Right atrium auricular region (tissue), 2 donors: ENCODE measurements around the gene CD226. TPM values are rescaled to one million over a fixed set of nuclear protein-coding genes. Genes with fewer than 3 reads are reported as not detected.

Experiments
- DNase-seq: peaks from one replicate; pipeline ENCODE4 v3.0.0-alpha.2; 2019; ENCODE audit warnings: low spot score
- H3K27ac ChIP-seq, 2 donors: fragments of 200-600 bp; sonication (generic); 1 replicate in 1 of 2; 2 replicates in 1 of 2; pipeline ENCODE4 v1.5.1; 2016 to 2019
- H3K27me3 ChIP-seq, 2 donors: fragments of 200-600 bp; sonication (generic); one replicate each; pipeline versions ENCODE4 v1.5.1 to v1.6.0; 2017 to 2019
- H3K36me3 ChIP-seq: fragments of 200-600 bp; sonication (generic); one replicate; pipeline ENCODE4 v1.5.1; 2016
- H3K4me1 ChIP-seq, 2 donors: fragments of 200-600 bp; sonication (generic); one replicate each; pipeline versions ENCODE4 v1.5.1 to v1.6.0; 2017 to 2019
- H3K4me3 ChIP-seq, 2 donors: fragments of 200-600 bp; sonication (generic); 1 replicate in 1 of 2; 2 replicates in 1 of 2; pipeline ENCODE4 v1.5.1; 2017 to 2019; ENCODE audit warnings: mild to moderate bottlenecking in 1 of 2, moderate library complexity in 1 of 2
- H3K9me3 ChIP-seq, 2 donors: fragments of 200-600 bp; sonication (generic); one replicate each; pipeline ENCODE4 v1.5.1; 2019
- CTCF ChIP-seq, 2 donors: fragments of 200-600 bp; sonication (generic); IDR thresholded peaks; one replicate each; pipeline ENCODE4 v1.5.1; 2019; ENCODE audit warnings: antibody characterized with exemption in 2 of 2
- total RNA-seq, 2 donors: library from RNA; depleted of rRNA; stranded (reverse); fragments of >200 nt; gene quantifications; one replicate each; pipeline ENCODE4 v1.1.0, GENCODE V29; 2016

CD226 gene
- total RNA-seq, 2 donors from 2014 or later = 0.22 to 1.3 TPM

DNA sequence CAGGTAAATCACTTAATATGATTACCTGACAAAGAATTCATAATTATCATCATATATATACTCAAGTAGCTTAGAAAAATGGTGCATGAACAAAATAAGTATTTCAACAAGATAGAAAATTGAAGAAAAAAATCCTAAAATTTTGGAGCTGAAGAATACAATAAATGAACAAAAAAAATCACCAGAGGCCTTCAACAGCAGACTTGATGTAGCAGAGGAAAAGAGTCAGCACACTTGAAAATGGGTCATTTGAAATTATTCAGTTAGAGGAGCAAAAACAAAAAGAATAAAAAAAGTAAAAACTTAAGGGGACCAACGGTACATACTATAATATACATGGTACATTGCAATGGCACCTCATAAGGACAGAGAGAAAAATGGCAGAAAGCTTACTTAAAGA is 40.2 kb upstream of the CD226 start:
- no peaks in the 10 kb centered on the region for H3K27me3 ChIP-seq
- H3K9me3 ChIP-seq = peaks cover 0 to 28% of the 10 kb centered on the region in 2 donors
- no peak for TF ChIP-seq CTCF (IDR thresholded peaks at IDR 0.05)
- no peaks in the 10 kb centered on the region for H3K36me3 ChIP-seq
- no peak overlapping the region for H3K4me3 ChIP-seq
- no peaks in the 10 kb centered on the region for H3K4me1 ChIP-seq
- no peak for DNase-seq
- H3K27ac ChIP-seq = no peak overlapping the region

DNA sequence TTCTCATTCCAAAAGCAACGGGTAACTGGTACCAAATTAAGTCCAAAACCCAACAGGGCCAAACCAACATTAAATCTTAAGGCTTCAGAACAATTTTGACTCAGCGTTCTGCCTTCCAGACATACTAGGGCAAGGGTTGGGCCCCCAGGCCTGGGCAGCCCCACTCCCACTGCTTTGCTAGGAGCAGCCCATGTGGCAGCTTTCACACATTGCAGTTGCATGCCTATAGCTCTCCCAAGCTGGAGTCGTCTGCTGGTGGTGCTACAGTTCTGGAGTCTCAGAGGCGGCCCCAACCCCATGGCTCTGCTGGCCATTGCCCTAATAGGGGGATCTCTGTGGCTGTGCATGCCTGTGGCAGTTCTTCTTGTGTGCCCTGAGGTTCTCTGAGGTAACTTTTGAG is 37.6 kb upstream of the CD226 start:
- Histone ChIP-seq H3K9me3 (peaks cover 0 to 27% of the 10 kb centered on the region in 2 donors), H3K4me1 (no peaks in the 10 kb centered on the region), H3K27ac (no peak overlapping the region), H3K36me3 (no peaks in the 10 kb centered on the region), H3K27me3 (no peaks in the 10 kb centered on the region), H3K4me3 (no peak overlapping the region)
- DNase-seq = no peak
- TF ChIP-seq CTCF (IDR thresholded peaks at IDR 0.05) = no peak

- H3K4me1 ChIP-seq = no peaks in the 10 kb centered on the region
- no peaks in the 10 kb centered on the region for H3K27me3 ChIP-seq
- H3K36me3 ChIP-seq = no peaks in the 10 kb centered on the region
- no peak overlapping the region for H3K4me3 ChIP-seq
- no peak overlapping the region for H3K27ac ChIP-seq
- H3K9me3 ChIP-seq = peaks cover 0 to 7% of the 10 kb centered on the region in 2 donors
- no peak for TF ChIP-seq CTCF (IDR thresholded peaks at IDR 0.05)
- no peak for DNase-seq
These were observed 34.7 kb upstream of the CD226 start for GRCh38 chr18:69982417-69982816.

DNA sequence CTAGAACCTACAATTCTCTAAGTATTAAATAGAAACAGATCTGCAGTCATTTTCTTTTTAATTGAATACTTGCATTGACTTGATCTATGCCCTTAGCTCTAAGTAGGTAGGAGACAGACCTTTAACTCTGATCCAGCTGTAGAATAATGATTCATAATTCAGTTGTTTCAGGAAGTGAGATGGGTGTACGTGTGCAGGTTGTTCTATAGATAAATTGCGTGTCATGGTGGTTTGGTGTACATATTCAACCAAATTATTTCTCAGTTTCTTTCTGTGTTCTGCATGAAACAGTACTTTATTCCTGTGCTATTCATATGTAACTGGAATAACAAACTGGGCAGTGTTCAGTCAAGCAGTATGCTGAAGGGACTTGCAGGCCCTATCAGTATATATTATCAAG is 34.3 kb upstream of the CD226 start:
- H3K36me3 ChIP-seq = no peaks in the 10 kb centered on the region
- H3K27me3 ChIP-seq = no peaks in the 10 kb centered on the region
- no peak overlapping the region for H3K27ac ChIP-seq
- H3K9me3 ChIP-seq = peaks cover 0 to 11% of the 10 kb centered on the region in 2 donors
- no peak for DNase-seq
- no peak overlapping the region for H3K4me3 ChIP-seq
- no peaks in the 10 kb centered on the region for H3K4me1 ChIP-seq
- no peak for TF ChIP-seq CTCF (IDR thresholded peaks at IDR 0.05)

DNA sequence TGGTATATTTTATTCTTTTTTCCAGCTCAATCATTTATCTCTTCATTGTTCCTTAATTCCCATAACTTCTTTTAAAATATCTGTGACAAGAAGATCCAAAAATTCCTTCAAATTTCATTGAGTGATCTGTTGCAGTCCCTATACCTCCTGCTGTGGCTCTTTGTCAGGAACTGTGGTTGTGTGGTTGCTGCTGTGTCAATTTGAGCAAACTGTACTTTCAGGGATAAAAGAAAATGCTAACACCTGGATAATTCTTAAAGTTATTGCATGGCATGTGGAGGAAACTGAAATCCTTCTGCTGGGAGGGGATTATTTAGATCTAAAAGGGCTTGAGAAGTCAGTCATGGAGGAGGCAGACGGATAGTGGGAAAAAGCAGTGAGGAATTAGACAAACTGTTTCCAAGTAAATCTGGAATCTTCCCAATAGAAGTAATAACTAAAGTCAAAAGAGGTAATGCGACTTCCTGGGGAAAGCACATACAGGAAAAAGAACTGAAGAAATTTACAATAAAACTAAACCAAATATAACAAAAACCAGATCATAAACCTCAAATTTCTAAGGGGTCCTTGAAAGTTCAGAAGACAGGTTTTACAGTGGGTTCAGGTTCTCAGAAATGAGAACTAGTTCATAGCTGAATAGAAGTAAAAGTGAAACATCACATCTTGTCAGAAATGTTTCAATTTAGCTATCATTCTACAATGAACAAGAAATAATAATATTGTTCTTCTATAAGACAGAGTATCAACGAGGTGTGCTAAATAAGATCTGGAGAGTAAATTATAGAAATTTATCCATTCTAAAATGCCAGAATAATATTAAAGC is 33.5 kb upstream of the CD226 start:
- Histone ChIP-seq H3K27ac (no peak overlapping the region), H3K36me3 (no peaks in the 10 kb centered on the region), H3K4me1 (no peaks in the 10 kb centered on the region), H3K27me3 (no peaks in the 10 kb centered on the region), H3K4me3 (no peak overlapping the region), H3K9me3 (peaks cover 0 to 18% of the 10 kb centered on the region in 2 donors)
- no peak for TF ChIP-seq CTCF (IDR thresholded peaks at IDR 0.05)
- DNase-seq = no peak

- H3K36me3 ChIP-seq = no peaks in the 10 kb centered on the region
- H3K9me3 ChIP-seq = peaks cover 0 to 19% of the 10 kb centered on the region in 2 donors
- no peak overlapping the region for H3K27ac ChIP-seq
- no peak overlapping the region for H3K4me3 ChIP-seq
- no peak for TF ChIP-seq CTCF (IDR thresholded peaks at IDR 0.05)
- H3K4me1 ChIP-seq = no peaks in the 10 kb centered on the region
- no peak for DNase-seq
- no peaks in the 10 kb centered on the region for H3K27me3 ChIP-seq
These were observed 32.8 kb upstream of the CD226 start for GRCh38 chr18:69980509-69980908.
